ENCODE results near the gene STIMATE. TPM values are rescaled to one million over a fixed set of nuclear protein-coding genes. Genes with fewer than 3 reads are reported as not detected.

Gene STIMATE
- polyA plus RNA-seq, 6 donors from 2014 or later = 3.6 to 10.2 (median 5.9) TPM

DNA sequence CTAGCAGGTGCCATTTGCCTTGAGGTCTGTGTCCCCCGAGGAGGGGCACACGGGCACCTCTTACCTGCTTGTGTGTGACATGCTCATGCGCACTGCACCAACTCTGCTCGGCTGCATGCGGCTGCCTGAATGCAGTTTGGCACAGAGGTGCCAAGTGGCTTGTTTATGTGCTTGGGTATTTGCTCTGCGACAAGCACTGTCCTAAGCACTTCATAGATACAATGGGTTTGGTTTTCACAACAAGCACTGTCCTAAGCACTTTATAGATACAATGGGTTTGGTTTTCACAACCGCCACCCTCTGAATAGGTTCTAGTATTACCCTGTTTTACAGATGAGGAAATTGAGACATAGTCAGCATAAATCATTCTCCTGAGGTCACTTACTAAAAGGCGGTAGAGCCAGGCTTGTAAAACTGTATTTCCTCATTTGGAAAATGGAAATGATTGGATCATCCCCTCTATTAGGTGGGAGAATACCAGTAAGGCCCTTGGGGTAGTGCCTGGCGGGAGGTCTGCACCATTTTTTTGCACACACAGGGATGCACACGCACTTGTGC is 67.4 kb downstream of the STIMATE start:
- no peak for ATAC-seq (ENCODE audit: low read depth in 2 of 2)
- no peak overlapping the region for H3K4me3 Mint-ChIP-seq
- no peaks in the 10 kb centered on the region for H3K27me3 Mint-ChIP-seq
- H3K9me3 Mint-ChIP-seq = no peaks in the 10 kb centered on the region
- no peaks in the 10 kb centered on the region for H3K36me3 Mint-ChIP-seq
- no peaks in the 10 kb centered on the region for H3K4me1 Mint-ChIP-seq
- no peak for DNase-seq
- H3K27ac Mint-ChIP-seq = no peak overlapping the region

DNA sequence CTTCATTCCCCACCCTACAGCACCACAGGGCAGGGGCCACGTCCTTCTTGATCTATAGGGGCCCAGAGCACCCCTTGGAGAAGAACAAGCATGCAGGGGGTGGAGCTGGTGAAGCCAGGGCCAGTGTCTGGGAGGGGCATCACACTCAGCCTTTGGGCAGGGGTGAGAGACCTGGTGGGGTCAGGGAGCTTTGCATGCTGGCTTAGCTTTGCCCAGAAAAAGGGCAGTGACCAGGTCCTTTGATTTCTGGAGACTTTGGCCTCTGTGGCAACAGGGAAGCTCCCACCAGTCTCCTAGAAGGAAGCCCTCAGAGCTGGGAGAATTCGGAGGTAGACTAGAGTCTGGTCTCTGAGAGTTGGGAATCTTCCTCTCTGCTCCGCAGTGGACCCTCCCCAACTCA is 67.9 kb downstream of the STIMATE start:
- Mint-ChIP-seq H3K36me3 (no peaks in the 10 kb centered on the region), H3K4me1 (no peaks in the 10 kb centered on the region), H3K27me3 (no peaks in the 10 kb centered on the region), H3K27ac (no peak overlapping the region), H3K4me3 (no peak overlapping the region), H3K9me3 (no peaks in the 10 kb centered on the region)
- ATAC-seq (ENCODE audit: low read depth in 2 of 2) (no peak), DNase-seq (no peak)

DNA sequence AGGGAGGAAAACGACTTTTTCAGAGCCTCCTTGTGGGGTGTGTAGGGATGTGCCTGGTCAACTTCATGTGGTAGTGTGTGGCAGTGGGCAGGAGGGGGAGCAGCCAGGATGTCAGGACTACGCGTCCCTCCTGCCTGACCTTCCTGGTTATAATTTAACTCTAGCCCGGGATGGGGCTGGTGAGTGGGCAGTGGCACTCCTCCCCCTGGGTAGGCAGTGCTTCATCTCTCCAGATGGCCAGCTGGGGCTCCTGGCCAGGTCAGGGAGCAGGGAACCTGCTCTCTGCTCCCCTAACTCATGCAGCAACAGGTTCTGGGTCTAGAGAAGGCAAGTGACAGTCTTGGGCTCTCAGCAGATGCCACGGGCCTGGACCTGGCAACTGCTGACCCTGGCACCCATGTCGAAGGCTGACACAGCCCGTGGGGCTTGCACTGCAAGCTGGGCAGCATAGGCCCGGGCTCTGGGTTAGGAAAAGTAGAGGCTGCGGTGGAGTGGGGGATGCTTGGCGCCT is 69.4 kb downstream of the STIMATE start:
- ATAC-seq (ENCODE audit: low read depth in 2 of 2) (no peak), DNase-seq (no peak)
- Mint-ChIP-seq H3K36me3 (no peaks in the 10 kb centered on the region), H3K27me3 (no peaks in the 10 kb centered on the region), H3K9me3 (no peaks in the 10 kb centered on the region), H3K4me1 (no peaks in the 10 kb centered on the region), H3K4me3 (no peak overlapping the region), H3K27ac (no peak overlapping the region)

DNA sequence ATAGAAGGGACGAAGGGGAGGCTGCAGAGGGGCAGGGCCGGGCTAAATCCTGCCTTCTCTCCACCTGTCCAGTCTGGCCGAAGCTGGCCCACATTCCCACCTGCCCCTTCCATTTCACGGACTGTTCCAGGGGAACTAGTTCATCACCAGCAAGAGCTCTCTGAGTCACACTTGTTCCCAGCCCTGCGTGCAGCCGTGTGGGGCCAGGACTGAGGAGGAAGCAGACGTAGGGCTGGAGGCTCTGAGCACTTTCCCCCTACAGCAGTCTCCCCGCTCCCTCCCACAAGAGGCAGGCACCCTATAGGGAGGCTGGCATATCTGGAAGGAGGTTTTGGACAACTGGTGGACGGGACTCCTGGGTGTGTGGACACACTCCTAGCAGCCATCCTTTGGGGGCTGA is 69.9 kb downstream of the STIMATE start:
- H3K4me1 Mint-ChIP-seq = no peaks in the 10 kb centered on the region
- H3K9me3 Mint-ChIP-seq = no peaks in the 10 kb centered on the region
- no peak overlapping the region for H3K4me3 Mint-ChIP-seq
- H3K27ac Mint-ChIP-seq = peak overlapping the region in 2 of 6 donors; percentile 15 to 53
- no peak for DNase-seq
- no peaks in the 10 kb centered on the region for H3K27me3 Mint-ChIP-seq
- no peaks in the 10 kb centered on the region for H3K36me3 Mint-ChIP-seq
- no peak for ATAC-seq (ENCODE audit: low read depth in 2 of 2)

DNA sequence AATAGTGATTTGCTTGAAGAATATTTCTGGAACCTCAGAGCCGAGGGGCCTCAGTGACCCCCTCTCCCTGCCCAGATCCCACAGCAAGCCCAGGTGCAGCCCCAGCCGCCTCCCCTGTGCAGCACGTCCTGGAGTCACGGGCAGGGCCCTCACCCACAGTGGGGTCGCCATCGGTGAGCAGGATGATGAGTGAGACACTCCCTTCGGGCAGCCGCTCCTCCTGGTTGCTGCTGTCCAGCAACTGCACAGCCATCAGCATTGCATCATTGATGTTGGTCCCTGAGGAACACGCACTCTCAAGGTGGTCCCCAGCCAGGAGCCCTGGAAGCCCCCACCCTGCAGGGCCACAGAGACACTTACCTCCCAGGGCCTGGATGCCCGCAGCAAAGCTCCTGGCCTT is 73.3 kb downstream of the STIMATE start:
- no peak for ATAC-seq (ENCODE audit: low read depth in 2 of 2)
- no peak for DNase-seq
- Mint-ChIP-seq H3K27ac (no peak overlapping the region), H3K4me3 (no peak overlapping the region), H3K27me3 (no peaks in the 10 kb centered on the region), H3K9me3 (no peaks in the 10 kb centered on the region), H3K4me1 (no peaks in the 10 kb centered on the region), H3K36me3 (no peaks in the 10 kb centered on the region)

DNA sequence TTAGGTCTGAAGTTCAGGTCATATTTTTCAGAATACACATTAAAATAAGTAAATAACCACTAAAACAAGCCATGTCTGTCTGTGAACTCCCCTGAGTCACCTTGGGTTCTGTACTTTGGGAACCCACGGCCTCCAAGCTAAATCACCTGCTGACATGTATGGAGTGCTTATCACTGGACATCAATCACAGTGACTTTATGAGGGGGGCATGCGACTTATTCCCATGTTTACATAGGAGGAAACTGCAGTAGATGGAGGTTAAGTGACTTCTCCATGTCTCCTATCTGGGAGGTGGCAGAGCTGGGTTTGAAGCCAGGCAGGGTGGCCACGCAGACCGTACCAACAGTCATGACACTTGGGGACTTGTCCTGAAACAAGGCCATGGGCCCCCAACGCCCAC is 75.0 kb downstream of the STIMATE start:
- Mint-ChIP-seq H3K4me3 (no peak overlapping the region), H3K27me3 (no peaks in the 10 kb centered on the region), H3K36me3 (no peaks in the 10 kb centered on the region), H3K27ac (no peak overlapping the region), H3K4me1 (no peaks in the 10 kb centered on the region), H3K9me3 (no peaks in the 10 kb centered on the region)
- no peak for ATAC-seq (ENCODE audit: low read depth in 2 of 2)
- no peak for DNase-seq

DNA sequence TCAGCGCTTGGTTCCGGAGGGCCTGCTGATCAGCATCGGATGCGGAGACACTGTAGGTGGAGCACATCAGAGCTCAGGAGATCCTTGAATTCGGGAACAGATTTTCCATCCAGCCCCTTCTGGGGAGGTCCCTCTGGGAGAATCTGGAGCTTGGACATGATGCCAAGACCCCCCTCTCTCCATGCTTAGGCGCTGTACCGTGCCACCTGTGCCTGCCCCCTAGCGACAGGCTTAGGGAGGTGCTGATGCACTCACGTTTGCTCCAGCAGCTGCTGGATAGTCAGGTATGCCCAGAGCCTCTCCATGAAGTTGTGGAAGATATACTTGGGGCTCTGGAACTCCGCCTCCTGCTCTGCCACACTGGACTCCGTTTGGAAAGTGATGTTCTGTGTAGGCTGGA is 76.6 kb downstream of the STIMATE start:
- ATAC-seq (ENCODE audit: low read depth in 2 of 2) (peak in 1 of 2 donors; percentile 28), DNase-seq (no peak)
- H3K9me3 Mint-ChIP-seq = no peaks in the 10 kb centered on the region
- H3K27me3 Mint-ChIP-seq = no peaks in the 10 kb centered on the region
- H3K27ac Mint-ChIP-seq = peak overlapping the region in 1 of 6 donors; percentile 47
- H3K4me1 Mint-ChIP-seq = no peaks in the 10 kb centered on the region
- H3K36me3 Mint-ChIP-seq = no peaks in the 10 kb centered on the region
- H3K4me3 Mint-ChIP-seq = no peak overlapping the region

DNA sequence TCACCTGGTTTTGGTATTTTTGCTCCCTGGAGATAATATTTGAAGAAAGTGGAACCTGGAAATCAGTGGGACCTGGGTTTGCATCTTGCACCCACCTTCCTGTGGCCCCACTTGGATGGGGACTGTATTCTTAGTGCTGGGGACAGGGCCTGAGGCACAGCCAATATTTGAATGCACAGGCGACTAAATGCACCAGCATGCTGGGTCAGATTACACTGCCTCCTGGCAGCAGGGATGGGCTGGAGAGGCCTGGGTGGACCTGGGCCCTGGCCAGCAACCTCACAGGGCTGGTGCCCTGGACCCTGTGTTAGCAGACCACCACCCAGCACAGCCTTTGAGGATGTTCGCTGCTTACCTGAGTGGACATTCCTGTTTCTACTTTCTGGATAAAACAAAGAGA is 77.4 kb downstream of the STIMATE start:
- H3K36me3 Mint-ChIP-seq = no peaks in the 10 kb centered on the region
- H3K4me3 Mint-ChIP-seq = no peak overlapping the region
- no peaks in the 10 kb centered on the region for H3K4me1 Mint-ChIP-seq
- DNase-seq = no peak
- no peak for ATAC-seq (ENCODE audit: low read depth in 2 of 2)
- no peaks in the 10 kb centered on the region for H3K9me3 Mint-ChIP-seq
- H3K27ac Mint-ChIP-seq = peak overlapping the region in 1 of 6 donors; percentile 37
- no peaks in the 10 kb centered on the region for H3K27me3 Mint-ChIP-seq

DNA sequence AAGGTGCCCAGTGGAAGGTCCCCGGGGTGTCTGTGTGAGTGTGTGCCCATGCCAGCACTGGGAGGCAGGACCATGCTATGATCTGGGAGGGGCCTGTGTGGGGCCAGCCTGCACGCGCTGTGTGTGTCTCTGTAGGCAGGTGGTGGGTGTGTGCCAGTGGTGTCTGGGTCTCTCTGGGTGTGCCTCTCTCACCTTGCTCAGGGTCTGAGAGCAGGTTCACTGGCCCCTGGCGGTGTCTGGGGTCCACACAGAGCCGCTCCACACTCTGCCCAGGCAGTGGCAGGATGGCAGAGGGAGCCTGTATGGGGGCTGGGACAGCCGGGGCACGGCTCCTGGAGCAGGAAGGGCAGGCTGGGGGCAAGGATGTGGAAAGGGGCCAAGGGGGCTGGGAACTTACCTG is 79.5 kb downstream of the STIMATE start:
- H3K27ac Mint-ChIP-seq = peak overlapping the region in 1 of 6 donors; percentile 74

DNA sequence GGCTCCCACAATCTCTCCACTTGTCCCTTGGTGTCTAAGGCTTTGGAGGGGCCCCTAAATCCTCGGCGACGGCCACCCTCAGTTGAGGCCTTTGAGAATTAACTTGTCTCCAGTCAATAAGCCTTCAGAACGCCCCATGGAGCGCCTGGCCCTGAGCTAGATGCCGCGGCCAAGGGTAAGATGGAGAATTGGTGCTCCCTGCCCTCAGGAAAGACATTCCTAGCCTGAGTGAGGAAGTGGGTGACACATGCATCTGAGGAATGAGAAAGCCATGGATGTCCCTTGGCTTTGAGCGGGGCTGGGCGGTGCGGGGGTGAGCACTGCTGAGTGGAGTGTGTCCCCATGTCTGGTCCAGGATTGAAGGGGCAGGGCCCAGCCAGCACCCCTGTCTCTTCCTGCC is 80.1 kb downstream of the STIMATE start:
- Mint-ChIP-seq H3K27me3 (no peaks in the 10 kb centered on the region), H3K27ac (no peak overlapping the region), H3K4me3 (no peak overlapping the region), H3K4me1 (no peaks in the 10 kb centered on the region), H3K9me3 (no peaks in the 10 kb centered on the region), H3K36me3 (no peaks in the 10 kb centered on the region)
- no peak for DNase-seq
- ATAC-seq (ENCODE audit: low read depth in 2 of 2) = no peak

More for the DNA sequence above, 79.5 kb downstream of the STIMATE start:
- Mint-ChIP-seq H3K27me3 (no peaks in the 10 kb centered on the region), H3K4me3 (no peak overlapping the region), H3K4me1 (no peaks in the 10 kb centered on the region), H3K36me3 (no peaks in the 10 kb centered on the region), H3K9me3 (no peaks in the 10 kb centered on the region)
- ATAC-seq (ENCODE audit: low read depth in 2 of 2) = no peak
- DNase-seq = no peak

DNA sequence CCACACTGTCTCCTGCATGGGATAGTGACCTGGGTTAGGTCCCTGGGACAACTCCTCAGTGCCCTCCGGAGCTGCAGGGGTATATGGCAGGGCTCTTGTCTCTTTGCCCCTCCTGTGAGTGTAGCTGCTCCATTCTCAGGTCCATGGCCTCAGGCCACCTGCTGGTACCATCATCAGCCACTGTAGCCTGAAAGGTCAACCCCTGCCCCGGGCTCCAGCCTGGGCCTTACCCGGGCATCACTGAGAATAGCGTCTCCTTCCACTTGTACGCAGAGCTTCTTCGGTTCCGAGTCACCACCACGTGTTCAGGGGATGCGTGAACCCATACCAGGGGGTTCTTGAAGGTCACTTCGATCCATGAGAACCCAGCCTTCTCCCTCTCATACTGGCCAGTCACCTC is 80.7 kb downstream of the STIMATE start:
- H3K27me3 Mint-ChIP-seq = no peaks in the 10 kb centered on the region
- H3K36me3 Mint-ChIP-seq = no peaks in the 10 kb centered on the region
- no peak overlapping the region for H3K4me3 Mint-ChIP-seq
- peak overlapping the region in 1 of 6 donors; percentile 51 for H3K27ac Mint-ChIP-seq
- no peaks in the 10 kb centered on the region for H3K4me1 Mint-ChIP-seq
- no peaks in the 10 kb centered on the region for H3K9me3 Mint-ChIP-seq
- ATAC-seq (ENCODE audit: low read depth in 2 of 2) = no peak
- DNase-seq = no peak

DNA sequence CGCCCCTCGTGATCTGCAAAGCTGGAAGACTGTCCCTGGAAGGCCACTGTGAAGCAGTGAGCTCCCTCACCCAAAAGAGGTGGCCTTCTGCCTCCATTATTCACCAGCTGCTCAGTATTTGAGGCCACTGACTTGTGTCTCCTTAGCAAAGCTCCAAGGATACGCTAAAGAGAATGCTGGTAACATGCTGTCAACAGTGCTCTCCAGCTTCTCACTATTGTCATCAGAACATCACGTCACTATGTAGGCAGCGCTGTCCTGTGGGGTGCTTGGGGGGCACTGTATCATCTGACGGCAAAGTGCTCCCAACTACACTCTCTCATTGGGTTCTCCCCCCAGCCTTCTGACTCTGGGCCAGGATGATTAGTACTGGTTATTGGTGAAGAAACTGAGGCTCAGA is 81.1 kb downstream of the STIMATE start:
- Mint-ChIP-seq H3K36me3 (no peaks in the 10 kb centered on the region), H3K9me3 (no peaks in the 10 kb centered on the region), H3K4me1 (no peaks in the 10 kb centered on the region), H3K27me3 (no peaks in the 10 kb centered on the region), H3K4me3 (no peak overlapping the region), H3K27ac (peak overlapping the region in 1 of 6 donors; percentile 51)
- no peak for DNase-seq
- ATAC-seq (ENCODE audit: low read depth in 2 of 2) = no peak

DNA sequence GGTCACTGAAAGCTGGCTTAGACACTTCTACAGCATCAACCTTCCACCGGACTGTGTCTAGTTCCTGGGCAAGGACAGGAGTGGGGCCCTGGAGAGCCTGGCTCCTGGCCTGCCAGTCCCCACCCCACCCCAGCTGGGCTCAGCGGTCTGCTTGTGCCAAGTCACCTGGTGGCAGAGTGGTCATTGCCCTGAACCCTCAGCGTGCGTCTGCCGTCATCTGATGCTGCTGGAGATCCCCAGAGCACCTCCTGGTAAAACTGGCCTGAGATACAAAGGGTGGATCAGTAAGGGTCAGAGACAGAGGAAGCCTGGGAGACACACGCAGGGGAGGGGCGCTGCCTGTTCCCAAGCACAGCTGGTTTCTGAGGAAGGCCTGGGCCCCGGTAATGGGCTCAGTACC is 83.5 kb downstream of the STIMATE start:
- H3K9me3 Mint-ChIP-seq = peaks cover 0 to 2% (median 0%) of the 10 kb centered on the region in 7 donors

DNA sequence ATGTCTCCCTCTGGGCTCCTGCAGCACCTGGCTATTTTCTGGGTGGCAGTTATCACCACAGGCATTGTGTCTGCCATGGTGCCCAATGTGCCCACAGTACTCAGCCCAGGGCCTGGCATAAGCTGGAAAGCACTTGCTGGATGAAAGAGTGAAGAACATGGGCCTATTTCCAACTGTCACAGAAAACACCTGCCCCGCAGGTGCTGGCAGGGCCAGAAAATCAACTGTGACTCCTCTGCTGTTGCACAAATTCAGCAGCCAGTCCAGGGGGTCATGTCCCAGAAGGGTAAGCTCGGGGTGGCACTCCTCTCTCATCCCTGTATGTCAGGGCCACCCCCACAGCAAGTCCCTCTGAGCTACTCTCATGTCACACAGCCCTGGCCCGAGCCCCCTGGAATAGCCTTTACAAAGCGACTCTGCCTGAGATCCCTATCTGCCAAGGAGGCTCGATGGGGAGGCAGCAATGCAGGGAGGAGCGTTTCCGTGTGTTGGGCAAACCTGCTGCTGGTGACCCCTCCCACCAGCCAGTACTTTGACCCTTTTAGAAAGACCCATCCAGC is 85.8 kb downstream of the STIMATE start:
- no peak for ATAC-seq (ENCODE audit: low read depth in 2 of 2)
- no peak overlapping the region for H3K4me3 Mint-ChIP-seq

More for the DNA sequence above, 83.5 kb downstream of the STIMATE start:
- ATAC-seq (ENCODE audit: low read depth in 2 of 2) (no peak), DNase-seq (no peak)
- Mint-ChIP-seq H3K27me3 (no peaks in the 10 kb centered on the region), H3K4me3 (no peak overlapping the region), H3K36me3 (no peaks in the 10 kb centered on the region), H3K4me1 (no peaks in the 10 kb centered on the region), H3K27ac (no peak overlapping the region)

More for the DNA sequence above, 85.8 kb downstream of the STIMATE start:
- H3K27ac Mint-ChIP-seq = peak overlapping the region in 1 of 6 donors; percentile 62
- no peaks in the 10 kb centered on the region for H3K36me3 Mint-ChIP-seq
- H3K4me1 Mint-ChIP-seq = no peaks in the 10 kb centered on the region
- H3K9me3 Mint-ChIP-seq = peaks cover 0 to 2% (median 0%) of the 10 kb centered on the region in 7 donors
- H3K27me3 Mint-ChIP-seq = no peaks in the 10 kb centered on the region
- DNase-seq = no peak

Data from naive B cell (primary cell).